Keratinocyte (primary cell): ENCODE measurements around the gene MADD. TPM values are rescaled to one million over a fixed set of nuclear protein-coding genes. Genes with fewer than 3 reads are reported as not detected.

Experiments
- DNase-seq: peaks from one replicate; pipeline ENCODE4 v3.0.0-alpha.2; 2011; ENCODE audit warnings: low read depth, missing footprints, low spot score
- FAIRE-seq: peaks from 2 replicates; lab custom pipeline; 2011; peaks lifted over from hg19 to GRCh38; lab: Jason Lieb, UNC
- H2AFZ ChIP-seq: 2 replicates; pipeline ENCODE4 v1.6.0; 2012; ENCODE audit warnings: low read length, control low read depth, inconsistent platforms; ENCODE audit not compliant: control insufficient read depth
- H3K27ac ChIP-seq: 2 replicates; pipeline ENCODE4 v1.5.1; 2011; ENCODE audit warnings: low read length; ENCODE audit not compliant: control insufficient read depth, insufficient read depth
- H3K27me3 ChIP-seq: 3 replicates; pipeline ENCODE4 v1.6.0; 2011; ENCODE audit warnings: low read length; ENCODE audit not compliant: control insufficient read depth, insufficient read depth; ENCODE audit errors: extremely low read depth
- H3K36me3 ChIP-seq, 2 experiments: 2 replicates in 1 of 2; 3 replicates in 1 of 2; pipeline ENCODE4 v1.5.1; 2011; ENCODE audit warnings: low read length in 2 of 2, mild to moderate bottlenecking in 1 of 2; ENCODE audit not compliant: control insufficient read depth in 2 of 2, insufficient read depth in 2 of 2; ENCODE audit errors: extremely low read depth in 1 of 2
- H3K4me1 ChIP-seq: 3 replicates; pipeline ENCODE4 v1.5.1; 2011; ENCODE audit warnings: low read length; ENCODE audit not compliant: control insufficient read depth, insufficient read depth; ENCODE audit errors: extremely low read depth
- H3K4me2 ChIP-seq: 3 replicates; pipeline ENCODE4 v1.6.0; 2011; ENCODE audit warnings: low read depth, low read length; ENCODE audit not compliant: control insufficient read depth, insufficient read depth; ENCODE audit errors: extremely low read depth
- H3K4me3 ChIP-seq, 3 experiments: fragments of 200-600 bp in 1 of 3; sonication (generic) in 1 of 3; 2 replicates in 2 of 3; 3 replicates in 1 of 3; pipeline ENCODE4 v1.5.1; 2011 to 2016; ENCODE audit warnings: low read length in 3 of 3, mild to moderate bottlenecking in 3 of 3, control low read depth in 2 of 3, inconsistent platforms in 1 of 3, low read depth in 1 of 3, mixed read lengths in 1 of 3, mixed run types in 1 of 3, moderate library complexity in 1 of 3; ENCODE audit not compliant: control insufficient read depth in 2 of 3, insufficient read depth in 2 of 3; ENCODE audit errors: extremely low read depth in 1 of 3
- H3K79me2 ChIP-seq: 2 replicates; pipeline ENCODE4 v1.6.0; 2012; ENCODE audit warnings: low read length; ENCODE audit not compliant: control insufficient read depth, insufficient read depth
- H3K9ac ChIP-seq: 3 replicates; pipeline ENCODE4 v1.6.0; 2011; ENCODE audit warnings: low read length; ENCODE audit not compliant: control insufficient read depth, insufficient read depth; ENCODE audit errors: extremely low read depth
- H3K9me1 ChIP-seq: 3 replicates; pipeline ENCODE4 v1.6.0; 2011; ENCODE audit warnings: low read length; ENCODE audit not compliant: control insufficient read depth, insufficient read depth; ENCODE audit errors: extremely low read depth
- H3K9me3 ChIP-seq: 2 replicates; pipeline ENCODE4 v1.5.1; 2012; ENCODE audit warnings: low read depth, low read length; ENCODE audit not compliant: control insufficient read depth
- H4K20me1 ChIP-seq: 3 replicates; pipeline ENCODE4 v1.6.0; 2011; ENCODE audit warnings: low read length; ENCODE audit not compliant: control insufficient read depth, insufficient read depth; ENCODE audit errors: extremely low read depth
- CTCF ChIP-seq, 3 experiments: IDR thresholded peaks in 1 of 3; conservative IDR thresholded peaks in 1 of 3; optimal IDR thresholded peaks in 1 of 3; 2 replicates in 2 of 3; 3 replicates in 1 of 3; pipeline versions ENCODE3 to v1.5.1; 2011; ENCODE audit warnings: low read length in 3 of 3, mild to moderate bottlenecking in 3 of 3, moderate library complexity in 2 of 3, control low read depth in 1 of 3, inconsistent platforms in 1 of 3; ENCODE audit not compliant: insufficient read depth in 2 of 3; ENCODE audit errors: extremely low read depth in 1 of 3
- EZH2 ChIP-seq: IDR thresholded peaks from one replicate; pipeline ENCODE4 v1.6.1; 2012; ENCODE audit warnings: inconsistent platforms, mild to moderate bottlenecking, low read length, moderate library complexity
- dilution Hi-C: fragments of 300-500 bp; cut with MboI; formaldehyde crosslinking; loops from one replicate; pipeline ENCODE4 v1.7.0; 2020; ENCODE audit warnings: low sequenced_read_pairs; ENCODE audit not compliant: extremely low pct_ligation_motif_present
- polyA plus RNA-seq, 5 experiments: library from polyadenylated mRNA; depleted of rRNA in 3 of 5; stranded (reverse) in 3 of 5; stranded (forward) in 1 of 5; unstranded in 1 of 5; fragments of >200 nt; gene quantifications; 1 replicate in 1 of 5; 2 replicates in 3 of 5; 3 replicates in 1 of 5; pipeline versions ENCODE4 v1.2.1 to v1.2.3, GENCODE V29; 2011 to 2012; ENCODE audit warnings: missing spikeins in 2 of 5, low read depth in 1 of 5, low replicate concordance in 1 of 5

The MADD gene
- polyA plus RNA-seq, 1 donor (not counting 4 experiments of a cell fraction or from before 2014, with no cell fraction given) = 11.9 TPM

GRCh38 chr11:47355283-47356128 lies 85.6 kb downstream of the MADD start:
- peak; percentile 93 for FAIRE-seq
- Histone ChIP-seq H4K20me1 (no peaks in the 10 kb centered on the region), H3K36me3 (no peaks in the 10 kb centered on the region), H3K27me3 (no peaks in the 10 kb centered on the region), H3K4me3 (peak overlapping the region in 2 of 3 experiments; percentile 26 to 32), H3K4me2 (peak overlapping the region; percentile 58), H3K9me3 (no peaks in the 10 kb centered on the region), H3K27ac (no peak overlapping the region), H3K4me1 (peaks cover 6% of the 10 kb centered on the region), H3K9ac (no peak overlapping the region), H3K9me1 (no peaks in the 10 kb centered on the region), H3K79me2 (no peaks in the 10 kb centered on the region), H2AFZ (peak overlapping the region; percentile 26)
- dilution Hi-C loops = no loop called here
- TF ChIP-seq EZH2 (no peak), CTCF (optimal IDR thresholded peaks at IDR 0.05 in 1 of 3, IDR thresholded peaks at IDR 0.05 in 1 of 3, conservative IDR thresholded peaks at IDR 0.05 in 1 of 3; ENCODE audit: extremely low read depth in 1 of 3, insufficient read depth in 2 of 3, low read length in 3 of 3) (peak; percentile 99 to 100 (median 100))
- DNase-seq = peak; percentile 75

GRCh38 chr11:47356129-47356997 lies 86.4 kb downstream of the MADD start:
- TF ChIP-seq EZH2 (no peak), CTCF (optimal IDR thresholded peaks at IDR 0.05 in 1 of 3, IDR thresholded peaks at IDR 0.05 in 1 of 3, conservative IDR thresholded peaks at IDR 0.05 in 1 of 3; ENCODE audit: extremely low read depth in 1 of 3, insufficient read depth in 2 of 3, low read length in 3 of 3) (no peak)
- Histone ChIP-seq H3K36me3 (no peaks in the 10 kb centered on the region), H3K27me3 (no peaks in the 10 kb centered on the region), H3K4me1 (peaks cover 6% of the 10 kb centered on the region), H4K20me1 (no peaks in the 10 kb centered on the region), H3K9me1 (no peaks in the 10 kb centered on the region), H3K27ac (no peak overlapping the region), H3K9me3 (no peaks in the 10 kb centered on the region), H3K4me3 (no peak overlapping the region), H3K4me2 (no peak overlapping the region), H3K9ac (no peak overlapping the region), H3K79me2 (no peaks in the 10 kb centered on the region), H2AFZ (no peak overlapping the region)
- no peak for DNase-seq
- dilution Hi-C loops = no loop called here
- FAIRE-seq = no peak
